ENCODE measurements around the gene ADAMTS14.

The ADAMTS14 gene

GRCh38 chr10:70647086-70647485 is 25.2 kb upstream of the ADAMTS14 start:
- Histone ChIP-seq H3K36me3 (replicated peaks) (no peaks in the 10 kb centered on the region), H3K4me3 (no peak overlapping the region), H3K9me3 (0 out of 2 replicates have a peak, but pooled peaks cover 2% of the 10 kb centered on the region), H3K27me3 (ENCODE audit: low read depth) (no peaks in the 10 kb centered on the region), H3K4me1 (no peaks in the 10 kb centered on the region)
- DNase-seq (ENCODE audit: low spot score in 2 of 2): no peak
- in situ Hi-C loops (cut with MboI; ENCODE audit: low sequenced_read_pairs): no loop called here

GRCh38 chr10:70648427-70648826 is 23.9 kb upstream of the ADAMTS14 start:
- Histone ChIP-seq H3K27me3 (ENCODE audit: low read depth) (no peaks in the 10 kb centered on the region), H3K36me3 (replicated peaks) (no peaks in the 10 kb centered on the region), H3K9me3 (0 out of 2 replicates have a peak, but pooled peaks cover 2% of the 10 kb centered on the region), H3K4me3 (no peak overlapping the region), H3K4me1 (no peaks in the 10 kb centered on the region)
- DNase-seq (ENCODE audit: low spot score in 2 of 2): no peak
- in situ Hi-C loops (cut with MboI; ENCODE audit: low sequenced_read_pairs): no loop called here

DNA sequence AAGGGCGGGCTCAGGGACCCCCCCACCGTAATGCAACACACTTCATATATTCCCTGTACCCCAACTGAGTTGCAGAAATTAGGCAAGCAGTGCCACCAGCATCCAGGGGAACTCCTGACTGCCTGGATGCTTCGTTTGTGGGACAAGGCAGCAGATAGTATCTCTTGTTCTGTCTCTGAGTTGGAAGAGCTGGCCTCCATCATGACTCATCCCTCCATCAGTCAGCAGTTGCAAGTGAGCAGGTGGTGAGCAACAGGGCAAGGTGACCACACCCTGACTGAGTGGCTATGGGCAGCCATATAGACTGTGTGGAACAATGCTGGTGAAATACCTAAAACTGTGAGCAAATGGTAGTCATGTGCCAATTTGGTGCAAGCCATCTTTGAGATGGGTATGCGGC is 22.8 kb upstream of the ADAMTS14 start:
- no peak for DNase-seq (ENCODE audit: low spot score in 2 of 2)
- Histone ChIP-seq H3K27me3 (ENCODE audit: low read depth) (no peaks in the 10 kb centered on the region), H3K4me3 (no peak overlapping the region), H3K4me1 (no peaks in the 10 kb centered on the region), H3K9me3 (0 out of 2 replicates have a peak, but pooled peaks cover 2% of the 10 kb centered on the region), H3K36me3 (replicated peaks) (no peaks in the 10 kb centered on the region)
- in situ Hi-C loops (cut with MboI; ENCODE audit: low sequenced_read_pairs): no loop called here

GRCh38 chr10:70650104-70650503 is 22.2 kb upstream of the ADAMTS14 start:
- in situ Hi-C loops (cut with MboI; ENCODE audit: low sequenced_read_pairs): no loop called here
- no peaks in the 10 kb centered on the region for H3K27me3 ChIP-seq (ENCODE audit: low read depth)

GRCh38 chr10:70650718-70651117 is 21.6 kb upstream of the ADAMTS14 start:
- Histone ChIP-seq H3K9me3 (0 out of 2 replicates have a peak, but pooled peaks cover 2% of the 10 kb centered on the region), H3K27me3 (ENCODE audit: low read depth) (no peaks in the 10 kb centered on the region), H3K4me3 (no peak overlapping the region), H3K4me1 (no peaks in the 10 kb centered on the region), H3K36me3 (replicated peaks) (no peaks in the 10 kb centered on the region)
- in situ Hi-C loops (cut with MboI; ENCODE audit: low sequenced_read_pairs): no loop called here
- DNase-seq (ENCODE audit: low spot score in 2 of 2): no peak

More at GRCh38 chr10:70650104-70650503, 22.2 kb upstream of the ADAMTS14 start:
- Histone ChIP-seq H3K36me3 (replicated peaks) (no peaks in the 10 kb centered on the region), H3K9me3 (0 out of 2 replicates have a peak, but pooled peaks cover 2% of the 10 kb centered on the region), H3K4me3 (no peak overlapping the region), H3K4me1 (no peaks in the 10 kb centered on the region)
- no peak for DNase-seq (ENCODE audit: low spot score in 2 of 2)

GRCh38 chr10:70651661-70652060 is 20.6 kb upstream of the ADAMTS14 start:
- 0 out of 2 replicates have a peak, but pooled peaks cover 2% of the 10 kb centered on the region for H3K9me3 ChIP-seq
- no peak overlapping the region for H3K4me3 ChIP-seq
- DNase-seq (ENCODE audit: low spot score in 2 of 2): no peak
- no peaks in the 10 kb centered on the region for H3K36me3 ChIP-seq (replicated peaks)
- H3K27me3 ChIP-seq (ENCODE audit: low read depth): no peaks in the 10 kb centered on the region
- no peaks in the 10 kb centered on the region for H3K4me1 ChIP-seq
- in situ Hi-C loops (cut with MboI; ENCODE audit: low sequenced_read_pairs): no loop called here

DNA sequence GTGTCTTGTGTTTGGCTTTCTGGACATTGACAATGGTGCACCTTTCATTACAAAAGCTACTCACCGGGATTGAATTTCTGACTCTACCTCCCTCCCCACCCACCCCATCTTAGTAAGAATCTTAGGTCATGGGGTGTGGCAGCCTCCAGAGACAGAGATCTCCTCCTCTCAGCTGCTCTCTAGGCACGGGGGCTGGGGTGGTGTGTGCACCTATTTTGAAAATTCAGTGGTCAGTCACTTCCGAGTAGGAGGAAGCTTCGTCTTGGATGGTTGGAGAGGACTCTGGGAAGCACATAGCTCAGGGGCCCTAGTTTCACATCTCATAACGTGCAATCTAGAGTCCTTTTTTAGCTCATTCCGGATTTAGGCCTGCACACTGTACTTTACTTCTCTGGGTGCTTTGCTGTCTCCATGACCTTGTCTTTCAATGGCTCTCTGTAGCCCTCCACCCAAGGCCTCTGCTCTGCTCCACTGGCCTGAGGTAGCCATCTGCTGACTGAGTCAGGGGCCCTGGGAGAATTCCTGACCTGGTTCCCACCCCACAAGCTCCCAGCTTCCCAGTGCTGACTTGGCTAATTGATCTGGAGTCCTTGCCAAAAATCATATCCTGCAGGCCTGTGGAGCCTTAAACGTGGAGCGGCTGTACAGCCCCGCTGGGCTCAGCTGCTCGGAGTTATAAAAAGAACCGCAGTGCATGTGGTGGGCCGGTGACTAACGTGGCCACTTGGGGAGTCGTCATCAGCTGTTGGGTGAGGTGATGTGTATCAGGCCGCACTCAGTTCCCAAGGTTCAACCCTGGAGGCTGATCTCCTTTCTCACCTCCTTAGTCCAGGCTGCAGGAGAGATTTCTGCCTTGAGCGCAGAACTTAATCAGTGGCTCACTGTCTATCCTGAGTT is 19.3 kb upstream of the ADAMTS14 start:
- H3K36me3 ChIP-seq (replicated peaks): no peaks in the 10 kb centered on the region
- H3K4me1 ChIP-seq: no peaks in the 10 kb centered on the region
- H3K4me3 ChIP-seq: no peak overlapping the region
- H3K27me3 ChIP-seq (ENCODE audit: low read depth): no peaks in the 10 kb centered on the region
- in situ Hi-C loops (cut with MboI; ENCODE audit: low sequenced_read_pairs): no loop called here
- no peak for DNase-seq (ENCODE audit: low spot score in 2 of 2)
- H3K9me3 ChIP-seq: 0 out of 2 replicates have a peak, but pooled peaks cover 2% of the 10 kb centered on the region

DNA sequence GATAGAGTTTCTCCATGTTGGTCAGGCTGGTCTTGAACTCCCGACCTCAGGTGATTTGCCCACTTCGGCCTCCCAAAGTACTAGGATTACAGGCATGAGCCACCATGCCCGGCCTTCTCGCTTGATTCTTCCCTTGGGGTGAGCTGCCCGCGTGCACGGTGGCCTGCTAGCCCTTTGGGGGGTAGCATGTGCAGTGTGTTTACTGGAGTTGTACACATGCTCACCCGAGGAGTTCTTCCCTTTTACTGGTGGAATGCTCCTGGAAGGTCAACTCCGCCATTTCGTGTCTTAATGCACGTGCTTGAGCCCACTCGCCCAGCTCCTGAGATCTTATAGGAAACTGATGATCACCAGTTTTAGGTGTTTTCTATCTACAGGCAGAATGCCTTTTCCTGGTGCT is 17.0 kb upstream of the ADAMTS14 start:
- no peak for DNase-seq (ENCODE audit: low spot score in 2 of 2)
- H3K9me3 ChIP-seq: peaks cover 4% of the 10 kb centered on the region; the same call in 1 of the 2 replicates

DNA sequence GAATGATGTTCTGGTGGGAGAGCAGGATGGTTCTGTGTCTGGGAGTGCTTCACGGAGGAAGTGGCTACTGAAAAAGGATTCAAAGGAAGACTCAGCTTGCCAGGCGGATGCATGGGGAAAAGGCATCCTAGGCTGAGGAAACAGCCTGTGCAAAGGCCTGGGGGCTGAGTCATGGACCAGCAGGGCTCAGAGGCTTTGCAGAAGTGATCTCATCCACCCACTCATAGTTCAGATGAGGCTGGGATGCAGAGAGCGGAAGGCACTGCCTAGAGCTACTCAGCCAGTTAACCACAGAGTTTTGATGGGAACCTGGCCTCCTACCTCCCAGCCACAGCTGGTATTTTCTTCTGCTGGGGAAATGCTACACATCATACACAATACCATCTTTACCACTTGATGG is 15.8 kb upstream of the ADAMTS14 start:
- no peak for DNase-seq (ENCODE audit: low spot score in 2 of 2)
- in situ Hi-C loops (cut with MboI; ENCODE audit: low sequenced_read_pairs): no loop called here

More for the DNA sequence above, 17.0 kb upstream of the ADAMTS14 start:
- in situ Hi-C loops (cut with MboI; ENCODE audit: low sequenced_read_pairs): no loop called here
- H3K36me3 ChIP-seq (replicated peaks): no peaks in the 10 kb centered on the region
- H3K4me1 ChIP-seq: no peaks in the 10 kb centered on the region
- H3K4me3 ChIP-seq: no peak overlapping the region
- no peaks in the 10 kb centered on the region for H3K27me3 ChIP-seq (ENCODE audit: low read depth)

DNA sequence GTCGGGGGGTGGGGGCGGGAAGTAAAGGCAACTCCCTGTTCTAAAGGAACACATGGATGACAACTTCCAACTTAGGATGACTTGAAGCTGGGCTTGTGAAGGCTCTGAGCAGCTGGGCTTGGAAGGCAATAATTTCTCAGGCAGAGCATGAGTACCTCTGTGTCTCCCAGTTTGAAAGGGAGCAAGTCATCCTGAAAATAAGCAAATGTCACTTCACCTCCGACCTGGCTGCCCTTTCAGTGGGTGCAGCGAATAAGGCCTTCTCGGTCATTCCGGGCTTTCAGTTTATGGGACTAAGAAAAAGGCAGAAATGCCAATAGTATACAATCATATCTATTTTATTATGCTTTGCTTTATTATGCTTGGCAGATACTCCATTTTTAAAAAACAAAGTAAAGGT is 15.3 kb upstream of the ADAMTS14 start:
- Histone ChIP-seq H3K36me3 (replicated peaks) (no peaks in the 10 kb centered on the region), H3K4me1 (no peaks in the 10 kb centered on the region), H3K9me3 (peaks cover 2% of the 10 kb centered on the region; the same call in 1 of the 2 replicates), H3K27me3 (ENCODE audit: low read depth) (no peaks in the 10 kb centered on the region), H3K4me3 (no peak overlapping the region)
- no peak for DNase-seq (ENCODE audit: low spot score in 2 of 2)
- in situ Hi-C loops (cut with MboI; ENCODE audit: low sequenced_read_pairs): no loop called here

More for the DNA sequence above, 15.8 kb upstream of the ADAMTS14 start:
- no peaks in the 10 kb centered on the region for H3K4me1 ChIP-seq
- H3K27me3 ChIP-seq (ENCODE audit: low read depth): no peaks in the 10 kb centered on the region
- H3K36me3 ChIP-seq (replicated peaks): no peaks in the 10 kb centered on the region
- H3K4me3 ChIP-seq: no peak overlapping the region
- peaks cover 2% of the 10 kb centered on the region; the same call in 1 of the 2 replicates for H3K9me3 ChIP-seq

DNA sequence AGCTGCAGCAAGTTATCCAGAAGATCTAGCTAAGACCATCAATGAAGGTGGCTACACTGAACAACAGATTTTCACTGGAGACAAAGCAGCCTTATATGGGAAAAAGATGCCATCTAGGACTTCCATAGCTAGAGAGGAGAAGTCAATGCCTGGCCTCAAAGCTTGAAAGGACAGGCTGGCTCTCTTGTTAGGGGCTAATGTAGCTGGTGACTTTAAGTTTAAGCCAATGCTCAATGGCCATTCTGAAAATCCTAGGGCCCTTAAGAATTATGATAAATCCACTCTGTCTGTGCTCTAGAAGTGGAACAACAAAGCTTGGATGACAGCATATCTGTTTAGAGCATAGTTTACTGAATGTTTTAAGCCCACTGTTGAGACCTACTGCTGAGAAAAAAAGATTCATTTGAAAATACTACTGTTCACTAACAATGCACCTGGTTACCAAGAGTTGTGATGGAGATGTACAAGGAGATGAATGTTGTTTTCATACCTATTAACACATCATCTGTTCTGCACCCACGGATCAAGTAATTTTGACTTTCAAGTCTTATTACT is 13.6 kb upstream of the ADAMTS14 start:
- DNase-seq (ENCODE audit: low spot score in 2 of 2): no peak
- in situ Hi-C loops (cut with MboI; ENCODE audit: low sequenced_read_pairs): no loop called here
- Histone ChIP-seq H3K27me3 (ENCODE audit: low read depth) (no peaks in the 10 kb centered on the region), H3K4me1 (no peaks in the 10 kb centered on the region), H3K36me3 (replicated peaks) (no peaks in the 10 kb centered on the region), H3K9me3 (peaks cover 2% of the 10 kb centered on the region; the same call in 1 of the 2 replicates), H3K4me3 (no peak overlapping the region)

DNA sequence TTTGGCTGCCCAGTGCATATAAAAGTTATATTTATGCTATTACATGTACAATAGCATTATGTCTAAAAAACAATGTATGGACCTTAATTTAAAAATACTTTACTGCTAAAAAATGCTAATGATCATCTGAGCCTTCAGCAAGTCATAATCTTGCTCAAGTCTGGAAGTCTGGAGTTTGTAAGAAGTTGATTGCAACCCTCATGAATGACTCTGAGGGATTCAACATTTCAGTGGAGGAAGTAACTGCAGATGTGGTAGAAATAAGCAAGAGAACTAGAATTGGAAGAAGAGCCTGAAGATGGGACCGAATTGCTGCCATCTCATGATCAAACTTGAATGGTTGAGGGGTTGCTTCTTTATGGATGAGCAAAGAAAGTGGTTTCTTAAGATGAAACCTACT is 13.0 kb upstream of the ADAMTS14 start:
- in situ Hi-C loops (cut with MboI; ENCODE audit: low sequenced_read_pairs): no loop called here
- H3K4me1 ChIP-seq: no peaks in the 10 kb centered on the region
- no peaks in the 10 kb centered on the region for H3K27me3 ChIP-seq (ENCODE audit: low read depth)

GRCh38 chr10:70660722-70661121 is 11.6 kb upstream of the ADAMTS14 start:
- H3K9me3 ChIP-seq: peaks cover 2% of the 10 kb centered on the region; the same call in 1 of the 2 replicates
- H3K36me3 ChIP-seq (replicated peaks): no peaks in the 10 kb centered on the region
- no peak for DNase-seq (ENCODE audit: low spot score in 2 of 2)
- no peak overlapping the region for H3K4me3 ChIP-seq
- H3K27me3 ChIP-seq (ENCODE audit: low read depth): no peaks in the 10 kb centered on the region
- in situ Hi-C loops (cut with MboI; ENCODE audit: low sequenced_read_pairs): no loop called here
- H3K4me1 ChIP-seq: no peaks in the 10 kb centered on the region

More for the DNA sequence above, 13.0 kb upstream of the ADAMTS14 start:
- DNase-seq (ENCODE audit: low spot score in 2 of 2): no peak
- no peaks in the 10 kb centered on the region for H3K36me3 ChIP-seq (replicated peaks)
- H3K4me3 ChIP-seq: no peak overlapping the region
- H3K9me3 ChIP-seq: peaks cover 2% of the 10 kb centered on the region; the same call in 1 of the 2 replicates
